HEK293 (cell line): ENCODE results near the gene TMEM179.

Experiments
- CTCF ChIA-PET: fragments of 350-600 bp; formaldehyde crosslinking; extraction: SDS; loops from one replicate; lab custom pipeline; 2021; ENCODE audit warnings: antibody characterized with exemption; lab: Yijun Ruan, JAX
- POLR2A ChIA-PET: fragments of 300-600 bp; formaldehyde crosslinking; extraction: SDS; loops from one replicate; lab custom pipeline; 2020; ENCODE audit warnings: antibody characterized with exemption, inconsistent platforms; lab: Yijun Ruan, JAX
- H3K27ac ChIP-seq: fragments of 200-500 bp; sonication (Bioruptor generic); 2 replicates; pipeline ENCODE4 v1.5.1; 2014; ENCODE audit warnings: low read depth, low read length, control low read depth, inconsistent platforms; ENCODE audit errors: extremely low read depth
- H3K36me3 ChIP-seq, 2 experiments: fragments of 200-500 bp in 1 of 2; sonication (Bioruptor generic) in 1 of 2; 1 replicate in 1 of 2; 2 replicates in 1 of 2; pipeline ENCODE4 v1.5.1; 2014 to 2017; ENCODE audit warnings: inconsistent platforms in 2 of 2, low read length in 2 of 2; ENCODE audit not compliant: control insufficient read depth in 2 of 2, insufficient read depth in 1 of 2
- H3K4me1 ChIP-seq: fragments of 200-500 bp; sonication (Bioruptor generic); 2 replicates; pipeline ENCODE4 v1.5.1; 2014; ENCODE audit warnings: mild to moderate bottlenecking, low read length, inconsistent platforms; ENCODE audit not compliant: control insufficient read depth, insufficient read depth
- H3K4me3 ChIP-seq: 2 replicates; pipeline ENCODE4 v1.5.1; 2011; ENCODE audit warnings: low read depth, mild to moderate bottlenecking, control low read depth, low read length, moderate library complexity
- H3K9me3 ChIP-seq: fragments of 200-500 bp; sonication (Bioruptor generic); 2 replicates; pipeline ENCODE4 v1.5.1; 2014; ENCODE audit warnings: low read depth, low read length, inconsistent platforms; ENCODE audit not compliant: control insufficient read depth, insufficient read depth
- HIC1 ChIP-seq: fragments of 450-650 bp; formaldehyde crosslinking; IDR thresholded peaks from 2 replicates; pipeline ENCODE4 v1.5.1; 2016; ENCODE audit warnings: missing biosample characterization, missing genetic modification characterization
- HOXD13 ChIP-seq: sonication (generic); formaldehyde crosslinking; IDR thresholded peaks from 2 replicates; pipeline ENCODE4 v1.8.0; 2022; ENCODE audit warnings: missing genetic modification reagents, borderline replicate concordance
- KLF16 ChIP-seq: fragments of 450-650 bp; formaldehyde crosslinking; IDR thresholded peaks from 2 replicates; pipeline ENCODE4 v1.5.1; 2017; ENCODE audit warnings: missing biosample characterization, missing genetic modification characterization
- KLF7 ChIP-seq: fragments of 450-650 bp; formaldehyde crosslinking; IDR thresholded peaks from 2 replicates; pipeline ENCODE4 v1.5.1; 2016; ENCODE audit warnings: missing biosample characterization, missing genetic modification characterization, borderline replicate concordance
- MEIS1 ChIP-seq: sonication (generic); formaldehyde crosslinking; IDR thresholded peaks from 2 replicates; pipeline ENCODE4 v1.8.1; 2022; ENCODE audit warnings: missing genetic modification reagents, mild to moderate bottlenecking, borderline replicate concordance
- TSHZ1 ChIP-seq: fragments of 450-650 bp; formaldehyde crosslinking; IDR thresholded peaks from 2 replicates; pipeline ENCODE4 v1.5.1; 2016; ENCODE audit warnings: missing biosample characterization, missing genetic modification characterization, borderline replicate concordance
- ZNF174 ChIP-seq: fragments of 450-650 bp; formaldehyde crosslinking; IDR thresholded peaks from 2 replicates; pipeline ENCODE4 v1.5.0; 2017; ENCODE audit warnings: missing biosample characterization, mild to moderate bottlenecking, missing genetic modification characterization
- ZNF202 ChIP-seq: fragments of 450-650 bp; formaldehyde crosslinking; IDR thresholded peaks from 2 replicates; pipeline ENCODE4 v1.5.1; 2016; ENCODE audit warnings: missing biosample characterization, missing genetic modification characterization, borderline replicate concordance
- ZNF335 ChIP-seq: fragments of 450-650 bp; formaldehyde crosslinking; conservative IDR thresholded peaks from 2 replicates; pipeline ENCODE4 v1.5.1; 2016; ENCODE audit warnings: missing biosample characterization, missing genetic modification characterization
- ZNF423 ChIP-seq: fragments of 450-650 bp; formaldehyde crosslinking; IDR thresholded peaks from 2 replicates; pipeline ENCODE4 v1.5.1; 2016; ENCODE audit warnings: missing biosample characterization, missing genetic modification characterization
- ZNF747 ChIP-seq: fragments of 450-650 bp; formaldehyde crosslinking; IDR thresholded peaks from 2 replicates; pipeline ENCODE4 v1.5.1; 2016; ENCODE audit warnings: missing biosample characterization, missing genetic modification characterization
- ZSCAN16 ChIP-seq: fragments of 450-650 bp; formaldehyde crosslinking; IDR thresholded peaks from 2 replicates; pipeline ENCODE4 v1.5.1; 2016; ENCODE audit warnings: missing biosample characterization, missing genetic modification characterization
- ZSCAN30 ChIP-seq: fragments of 450-650 bp; IDR thresholded peaks from 2 replicates; pipeline ENCODE4 v1.5.1; 2018; ENCODE audit warnings: missing biosample characterization, mild to moderate bottlenecking, missing genetic modification characterization, moderate library complexity
- TF ChIP-seq, protein P1 (sequence below): fragments of 450-650 bp; formaldehyde crosslinking; IDR thresholded peaks from 2 replicates; pipeline ENCODE4 v1.5.1; 2016; ENCODE audit warnings: missing biosample characterization, missing genetic modification characterization
- TF ChIP-seq, protein P2 (sequence below): fragments of 450-650 bp; formaldehyde crosslinking; IDR thresholded peaks from 2 replicates; pipeline ENCODE4 v1.5.1; 2017; ENCODE audit warnings: missing biosample characterization, mild to moderate bottlenecking, missing genetic modification characterization, moderate library complexity

The TMEM179 gene

DNA sequence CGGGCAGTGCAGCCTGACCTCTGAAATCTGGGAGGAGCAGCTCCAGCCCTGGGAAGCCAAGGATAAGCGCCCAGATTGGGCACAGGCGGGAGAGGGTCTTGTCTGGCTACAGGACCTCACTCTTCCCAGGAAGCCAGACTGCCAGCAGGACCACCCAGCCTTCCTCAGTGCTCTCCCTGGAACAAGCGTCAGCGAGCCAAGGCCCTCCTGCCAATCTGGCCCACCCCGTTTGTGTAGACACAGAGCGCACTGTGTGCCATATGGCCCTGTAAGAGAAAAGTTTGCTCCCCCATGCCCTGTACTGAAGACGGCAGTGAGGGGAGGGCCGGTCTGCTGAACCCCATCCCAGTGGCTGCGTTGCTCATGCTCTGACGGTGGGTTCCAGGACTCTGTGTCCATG, 26.3 kb downstream of the TMEM179 start:
- ChIA-PET POLR2A (no interaction called here), CTCF (no interaction called here)
- Histone ChIP-seq H3K9me3 (no peaks in the 10 kb centered on the region), H3K4me1 (no peaks in the 10 kb centered on the region), H3K27ac (no peak overlapping the region), H3K36me3 (no peaks in the 10 kb centered on the region), H3K4me3 (no peak overlapping the region)
- TF ChIP-seq, protein P1, sequence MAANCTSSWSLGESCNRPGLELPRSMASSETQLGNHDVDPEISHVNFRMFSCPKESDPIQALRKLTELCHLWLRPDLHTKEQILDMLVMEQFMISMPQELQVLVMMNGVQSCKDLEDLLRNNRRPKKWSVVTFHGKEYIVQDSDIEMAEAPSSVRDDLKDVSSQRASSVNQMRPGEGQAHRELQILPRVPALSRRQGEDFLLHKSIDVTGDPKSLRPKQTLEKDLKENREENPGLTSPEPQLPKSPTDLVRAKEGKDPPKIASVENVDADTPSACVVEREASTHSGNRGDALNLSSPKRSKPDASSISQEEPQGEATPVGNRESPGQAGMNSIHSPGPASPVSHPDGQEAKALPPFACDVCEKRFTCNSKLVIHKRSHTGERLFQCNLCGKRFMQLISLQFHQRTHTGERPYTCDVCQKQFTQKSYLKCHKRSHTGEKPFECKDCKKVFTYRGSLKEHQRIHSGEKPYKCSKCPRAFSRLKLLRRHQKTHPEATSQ (tag by site-specific recombination), result no peak
- TF ChIP-seq ZNF335 (tag by site-specific recombination) (no peak), ZNF423 (tag by site-specific recombination) (no peak), ZNF747 (no peak), ZSCAN30 (no peak), ZNF174 (tag by site-specific recombination) (no peak), HOXD13 (CRISPR knock-in tag) (no peak), KLF7 (no peak), ZNF202 (no peak), ZSCAN16 (no peak), TSHZ1 (tag by site-specific recombination) (no peak), MEIS1 (CRISPR knock-in tag) (no peak)
- TF ChIP-seq, protein P2, sequence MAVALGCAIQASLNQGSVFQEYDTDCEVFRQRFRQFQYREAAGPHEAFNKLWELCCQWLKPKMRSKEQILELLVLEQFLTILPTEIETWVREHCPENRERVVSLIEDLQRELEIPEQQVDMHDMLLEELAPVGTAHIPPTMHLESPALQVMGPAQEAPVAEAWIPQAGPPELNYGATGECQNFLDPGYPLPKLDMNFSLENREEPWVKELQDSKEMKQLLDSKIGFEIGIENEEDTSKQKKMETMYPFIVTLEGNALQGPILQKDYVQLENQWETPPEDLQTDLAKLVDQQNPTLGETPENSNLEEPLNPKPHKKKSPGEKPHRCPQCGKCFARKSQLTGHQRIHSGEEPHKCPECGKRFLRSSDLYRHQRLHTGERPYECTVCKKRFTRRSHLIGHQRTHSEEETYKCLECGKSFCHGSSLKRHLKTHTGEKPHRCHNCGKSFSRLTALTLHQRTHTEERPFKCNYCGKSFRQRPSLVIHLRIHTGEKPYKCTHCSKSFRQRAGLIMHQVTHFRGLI, result no peak

DNA sequence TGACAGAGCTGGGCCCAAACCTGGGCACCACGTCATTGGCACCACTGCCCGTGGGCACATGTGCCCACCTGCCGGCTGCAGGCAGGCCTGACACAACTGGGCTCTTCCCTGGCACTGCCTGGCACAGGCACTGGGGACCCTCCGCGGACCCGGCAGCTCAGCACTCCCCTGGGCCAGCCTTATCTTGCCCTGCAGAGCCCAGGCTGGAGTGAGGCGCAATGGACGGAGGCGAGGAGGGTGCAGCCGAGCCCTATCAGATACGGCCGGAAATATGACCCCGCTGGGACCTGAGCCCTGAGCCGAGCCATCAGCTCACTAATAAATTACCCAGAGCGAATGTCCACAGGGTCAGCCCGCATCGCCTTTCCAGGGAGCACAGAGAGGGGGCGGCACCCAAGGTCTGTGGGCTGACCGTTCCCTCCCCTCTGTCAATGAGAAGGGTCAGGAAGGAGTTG, 26.7 kb downstream of the TMEM179 start:
- Histone ChIP-seq H3K4me1 (no peaks in the 10 kb centered on the region), H3K4me3 (no peak overlapping the region), H3K36me3 (no peaks in the 10 kb centered on the region), H3K27ac (no peak overlapping the region), H3K9me3 (no peaks in the 10 kb centered on the region)
- no peak for TF ChIP-seq KLF16 (tag by site-specific recombination)
- peak; percentile 58; the same call in 1 of the 2 replicates for TF ChIP-seq HIC1 (tag by site-specific recombination)
- POLR2A ChIA-PET, result no interaction called here
- CTCF ChIA-PET, result interaction anchor here (0.6 to 1.5 kb wide), 2 partner anchors 62 to 125 kb away, joined by 3 read pairs; no protein-coding TSS in a partner anchor
